Loucy (cell line): Measurements from ENCODE around the gene MNT.
A peak's percentile ranks its signal among the peaks of the same experiment; 100 is the strongest.

Experiments
- H2AFZ ChIP-seq: fragments of 200-600 bp; sonication (generic); 2 replicates; pipeline ENCODE4 v1.6.0; 2016; ENCODE audit warnings: antibody characterized with exemption, mild to moderate bottlenecking, low read length, moderate library complexity
- H3F3A ChIP-seq: fragments of 200-600 bp; 2 replicates; pipeline ENCODE4 v1.6.0; 2016; ENCODE audit warnings: antibody characterized with exemption, low read depth, mild to moderate bottlenecking
- H3K27me3 ChIP-seq: fragments of 200-600 bp; sonication (generic); 2 replicates; pipeline ENCODE4 v1.6.1; 2014; ENCODE audit warnings: low read length, mild to moderate bottlenecking; ENCODE audit not compliant: insufficient read depth, poor library complexity, severe bottlenecking
- H3K36me3 ChIP-seq: fragments of 200-600 bp; sonication (generic); 2 replicates; pipeline ENCODE4 v1.6.1; 2016; ENCODE audit warnings: low read length; ENCODE audit not compliant: insufficient read depth
- H3K4me1 ChIP-seq: fragments of 200-600 bp; sonication (generic); 2 replicates; pipeline ENCODE4 v1.5.1; 2014; ENCODE audit warnings: low read length, mild to moderate bottlenecking; ENCODE audit not compliant: insufficient read depth, poor library complexity, severe bottlenecking
- H3K4me2 ChIP-seq: fragments of 200-600 bp; sonication (generic); 2 replicates; pipeline ENCODE4 v1.6.0; 2014; ENCODE audit warnings: antibody characterized with exemption, low read length, low read depth, mild to moderate bottlenecking; ENCODE audit not compliant: poor library complexity, severe bottlenecking
- H3K4me3 ChIP-seq: fragments of 200-600 bp; sonication (generic); 2 replicates; pipeline ENCODE4 v1.5.1; 2014; ENCODE audit warnings: low read length, mild to moderate bottlenecking, mixed read lengths; ENCODE audit not compliant: poor library complexity, severe bottlenecking
- H3K79me2 ChIP-seq: fragments of 200-600 bp; sonication (generic); 2 replicates; pipeline ENCODE4 v1.6.1; 2014; ENCODE audit warnings: low read length; ENCODE audit not compliant: insufficient read depth
- H3K9ac ChIP-seq: fragments of 200-600 bp; sonication (generic); 2 replicates; pipeline ENCODE4 v1.6.0; 2014; ENCODE audit warnings: mild to moderate bottlenecking, low read depth, low read length, moderate library complexity; ENCODE audit not compliant: poor library complexity, severe bottlenecking
- H3K9me2 ChIP-seq: fragments of 200-600 bp; sonication (generic); replicated peaks from 2 replicates; pipeline ENCODE4 v1.6.1; 2016; ENCODE audit warnings: low read depth, low read length, mixed read lengths
- H3K9me3 ChIP-seq: fragments of 200-600 bp; sonication (generic); 2 replicates; pipeline ENCODE4 v1.6.1; 2014; ENCODE audit warnings: mild to moderate bottlenecking, antibody characterized with exemption, low read length, low read depth; ENCODE audit not compliant: insufficient read depth
- H4K20me1 ChIP-seq: fragments of 200-600 bp; sonication (generic); 2 replicates; pipeline ENCODE4 v1.6.0; 2014; ENCODE audit warnings: antibody characterized with exemption, low read length, mild to moderate bottlenecking; ENCODE audit not compliant: insufficient read depth, poor library complexity, severe bottlenecking
- EZH2phosphoT487 ChIP-seq: fragments of 200-600 bp; IDR thresholded peaks from 2 replicates; pipeline ENCODE4 v1.6.1; 2018; ENCODE audit warnings: antibody characterized with exemption, mild to moderate bottlenecking, moderate library complexity, borderline replicate concordance
- TF ChIP-seq, protein P1 (sequence below): fragments of 200-600 bp; sonication (generic); conservative IDR thresholded peaks from 2 replicates; pipeline ENCODE4 v1.5.1; 2014; ENCODE audit warnings: mild to moderate bottlenecking, antibody characterized with exemption, low read length

The MNT gene

DNA sequence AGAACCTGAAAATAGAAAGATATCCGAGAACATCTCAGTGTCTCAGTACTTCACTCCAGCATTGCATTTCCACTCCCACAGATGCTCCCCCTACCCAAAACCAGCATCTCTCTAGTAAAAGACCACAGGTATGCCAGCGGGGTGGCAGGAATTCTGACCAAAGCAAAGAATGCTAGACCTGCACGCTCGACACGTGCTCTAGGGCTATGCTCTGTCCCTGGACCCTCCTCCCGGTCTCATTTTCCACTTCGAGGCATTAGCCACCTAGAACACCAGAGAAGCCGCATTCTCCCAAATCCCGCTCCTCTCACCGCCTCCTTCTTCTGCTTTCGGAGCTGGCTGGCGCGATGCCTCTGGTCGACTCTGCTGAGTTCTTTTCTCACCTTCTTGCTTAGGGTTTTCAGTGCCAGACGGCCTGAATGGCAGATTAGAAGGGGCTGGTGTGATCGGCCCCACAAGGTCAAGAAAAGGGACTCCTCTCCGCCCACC is 65.1 kb downstream of the MNT start:
- no peak for TF ChIP-seq EZH2phosphoT487
- TF ChIP-seq, protein P1, sequence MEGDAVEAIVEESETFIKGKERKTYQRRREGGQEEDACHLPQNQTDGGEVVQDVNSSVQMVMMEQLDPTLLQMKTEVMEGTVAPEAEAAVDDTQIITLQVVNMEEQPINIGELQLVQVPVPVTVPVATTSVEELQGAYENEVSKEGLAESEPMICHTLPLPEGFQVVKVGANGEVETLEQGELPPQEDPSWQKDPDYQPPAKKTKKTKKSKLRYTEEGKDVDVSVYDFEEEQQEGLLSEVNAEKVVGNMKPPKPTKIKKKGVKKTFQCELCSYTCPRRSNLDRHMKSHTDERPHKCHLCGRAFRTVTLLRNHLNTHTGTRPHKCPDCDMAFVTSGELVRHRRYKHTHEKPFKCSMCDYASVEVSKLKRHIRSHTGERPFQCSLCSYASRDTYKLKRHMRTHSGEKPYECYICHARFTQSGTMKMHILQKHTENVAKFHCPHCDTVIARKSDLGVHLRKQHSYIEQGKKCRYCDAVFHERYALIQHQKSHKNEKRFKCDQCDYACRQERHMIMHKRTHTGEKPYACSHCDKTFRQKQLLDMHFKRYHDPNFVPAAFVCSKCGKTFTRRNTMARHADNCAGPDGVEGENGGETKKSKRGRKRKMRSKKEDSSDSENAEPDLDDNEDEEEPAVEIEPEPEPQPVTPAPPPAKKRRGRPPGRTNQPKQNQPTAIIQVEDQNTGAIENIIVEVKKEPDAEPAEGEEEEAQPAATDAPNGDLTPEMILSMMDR: no peak
- H3K9me3 ChIP-seq: no peaks in the 10 kb centered on the region
- peaks cover 25% of the 10 kb centered on the region for H3K4me1 ChIP-seq
- H3K79me2 ChIP-seq: peaks cover 69% of the 10 kb centered on the region
- no peaks in the 10 kb centered on the region for H3K27me3 ChIP-seq
- H3K4me2 ChIP-seq: peak overlapping the region; percentile 96
- peak overlapping the region; percentile 92 for H3K9ac ChIP-seq
- H3K36me3 ChIP-seq: peaks cover 35% of the 10 kb centered on the region; the same call in 1 of the 2 replicates
- H4K20me1 ChIP-seq: peaks cover 39% of the 10 kb centered on the region
- no peaks in the 10 kb centered on the region for H3K9me2 ChIP-seq
- peak overlapping the region; percentile 94 for H3K4me3 ChIP-seq
- H3F3A ChIP-seq: no peaks in the 10 kb centered on the region
- peak overlapping the region; percentile 71 for H2AFZ ChIP-seq
